HEK293 (cell line): ENCODE data around the gene YAE1.
A peak's percentile ranks its signal among the peaks of the same experiment; 100 is the strongest.

ENCODE experiments used
- CTCF ChIA-PET: fragments of 350-600 bp; formaldehyde crosslinking; extraction: SDS; loops from one replicate; lab custom pipeline; 2021; ENCODE audit warnings: antibody characterized with exemption; lab: Yijun Ruan, JAX
- POLR2A ChIA-PET: fragments of 300-600 bp; formaldehyde crosslinking; extraction: SDS; loops from one replicate; lab custom pipeline; 2020; ENCODE audit warnings: antibody characterized with exemption, inconsistent platforms; lab: Yijun Ruan, JAX
- H3K27ac ChIP-seq: fragments of 200-500 bp; sonication (Bioruptor generic); 2 replicates; pipeline ENCODE4 v1.5.1; 2014; ENCODE audit warnings: low read depth, low read length, control low read depth, inconsistent platforms; ENCODE audit errors: extremely low read depth
- H3K36me3 ChIP-seq, 2 experiments: fragments of 200-500 bp in 1 of 2; sonication (Bioruptor generic) in 1 of 2; 1 replicate in 1 of 2; 2 replicates in 1 of 2; pipeline ENCODE4 v1.5.1; 2014 to 2017; ENCODE audit warnings: inconsistent platforms in 2 of 2, low read length in 2 of 2; ENCODE audit not compliant: control insufficient read depth in 2 of 2, insufficient read depth in 1 of 2
- H3K4me1 ChIP-seq: fragments of 200-500 bp; sonication (Bioruptor generic); 2 replicates; pipeline ENCODE4 v1.5.1; 2014; ENCODE audit warnings: mild to moderate bottlenecking, low read length, inconsistent platforms; ENCODE audit not compliant: control insufficient read depth, insufficient read depth
- H3K4me3 ChIP-seq: 2 replicates; pipeline ENCODE4 v1.5.1; 2011; ENCODE audit warnings: low read depth, mild to moderate bottlenecking, control low read depth, low read length, moderate library complexity
- H3K9me3 ChIP-seq: fragments of 200-500 bp; sonication (Bioruptor generic); 2 replicates; pipeline ENCODE4 v1.5.1; 2014; ENCODE audit warnings: low read depth, low read length, inconsistent platforms; ENCODE audit not compliant: control insufficient read depth, insufficient read depth
- BCL11A ChIP-seq: fragments of 450-650 bp; formaldehyde crosslinking; IDR thresholded peaks from 2 replicates; pipeline ENCODE4 v1.5.1; 2016; ENCODE audit warnings: low read depth, missing biosample characterization, missing genetic modification characterization
- GLI4 ChIP-seq: fragments of 450-650 bp; formaldehyde crosslinking; IDR thresholded peaks from 2 replicates; pipeline ENCODE4 v1.5.1; 2016; ENCODE audit warnings: missing biosample characterization, missing genetic modification characterization
- KLF1 ChIP-seq: fragments of 450-650 bp; formaldehyde crosslinking; IDR thresholded peaks from 2 replicates; pipeline ENCODE4 v1.5.1; 2016; ENCODE audit warnings: missing biosample characterization, missing genetic modification characterization
- OSR2 ChIP-seq: fragments of 450-650 bp; formaldehyde crosslinking; IDR thresholded peaks from 2 replicates; pipeline ENCODE4 v1.5.1; 2016; ENCODE audit warnings: missing biosample characterization, missing genetic modification characterization
- SETDB1 ChIP-seq: IDR thresholded peaks from one replicate; pipeline ENCODE4 v1.6.1; 2017; ENCODE audit warnings: mild to moderate bottlenecking, low read length, moderate library complexity, mixed read lengths; ENCODE audit not compliant: insufficient read length
- SP3 ChIP-seq: fragments of 450-650 bp; formaldehyde crosslinking; IDR thresholded peaks from 2 replicates; pipeline ENCODE4 v1.5.1; 2016; ENCODE audit warnings: missing biosample characterization, missing genetic modification characterization
- ZBTB17 ChIP-seq: fragments of 450-650 bp; formaldehyde crosslinking; IDR thresholded peaks from 2 replicates; pipeline ENCODE4 v1.5.1; 2016; ENCODE audit warnings: missing biosample characterization, missing genetic modification characterization
- ZBTB21 ChIP-seq: fragments of 450-650 bp; formaldehyde crosslinking; IDR thresholded peaks from 2 replicates; pipeline ENCODE4 v1.5.1; 2017; ENCODE audit warnings: missing biosample characterization, missing genetic modification characterization
- ZNF146 ChIP-seq: fragments of 450-650 bp; formaldehyde crosslinking; IDR thresholded peaks from 2 replicates; pipeline ENCODE4 v1.5.1; 2016; ENCODE audit warnings: missing biosample characterization, missing genetic modification characterization
- ZNF202 ChIP-seq: fragments of 450-650 bp; formaldehyde crosslinking; IDR thresholded peaks from 2 replicates; pipeline ENCODE4 v1.5.1; 2016; ENCODE audit warnings: missing biosample characterization, missing genetic modification characterization, borderline replicate concordance
- ZNF223 ChIP-seq: fragments of 450-650 bp; formaldehyde crosslinking; IDR thresholded peaks from 2 replicates; pipeline ENCODE4 v1.5.1; 2016; ENCODE audit warnings: missing biosample characterization, missing genetic modification characterization
- ZNF335 ChIP-seq: fragments of 450-650 bp; formaldehyde crosslinking; conservative IDR thresholded peaks from 2 replicates; pipeline ENCODE4 v1.5.1; 2016; ENCODE audit warnings: missing biosample characterization, missing genetic modification characterization
- ZNF394 ChIP-seq: fragments of 450-650 bp; formaldehyde crosslinking; IDR thresholded peaks from 2 replicates; pipeline ENCODE4 v1.5.1; 2016; ENCODE audit warnings: missing biosample characterization, missing genetic modification characterization, mild to moderate bottlenecking, moderate library complexity, borderline replicate concordance
- ZNF548 ChIP-seq: fragments of 450-650 bp; formaldehyde crosslinking; IDR thresholded peaks from 2 replicates; pipeline ENCODE4 v1.5.1; 2016; ENCODE audit warnings: missing biosample characterization, missing genetic modification characterization
- ZNF623 ChIP-seq: fragments of 450-650 bp; formaldehyde crosslinking; IDR thresholded peaks from 2 replicates; pipeline ENCODE4 v1.5.1; 2016; ENCODE audit warnings: missing biosample characterization, missing genetic modification characterization
- ZNF629 ChIP-seq: fragments of 450-650 bp; formaldehyde crosslinking; IDR thresholded peaks from 2 replicates; pipeline ENCODE4 v1.5.1; 2017; ENCODE audit warnings: missing biosample characterization, missing genetic modification characterization
- ZNF843 ChIP-seq: fragments of 450-650 bp; formaldehyde crosslinking; IDR thresholded peaks from 2 replicates; pipeline ENCODE4 v1.5.1; 2016; ENCODE audit warnings: missing biosample characterization, missing genetic modification characterization
- TF ChIP-seq, protein P1 (sequence below): fragments of 450-650 bp; formaldehyde crosslinking; IDR thresholded peaks from 2 replicates; pipeline ENCODE4 v1.5.1; 2016; ENCODE audit warnings: missing biosample characterization, missing genetic modification characterization, low read depth
- TF ChIP-seq, protein P2 (sequence below): sonication (generic); formaldehyde crosslinking; IDR thresholded peaks from 2 replicates; pipeline ENCODE4 v1.8.1; 2022; ENCODE audit warnings: mild to moderate bottlenecking, moderate library complexity, missing genetic modification reagents
- TF ChIP-seq, protein P3 (sequence below): fragments of 450-650 bp; formaldehyde crosslinking; IDR thresholded peaks from 2 replicates; pipeline ENCODE4 v1.5.1; 2017; ENCODE audit warnings: missing biosample characterization, missing genetic modification characterization
- TF ChIP-seq, protein P4 (sequence below): fragments of 450-650 bp; formaldehyde crosslinking; IDR thresholded peaks from 2 replicates; pipeline ENCODE4 v1.5.1; 2016; ENCODE audit warnings: missing biosample characterization, missing genetic modification characterization
- TF ChIP-seq, protein P5 (sequence below): fragments of 450-650 bp; formaldehyde crosslinking; IDR thresholded peaks from 2 replicates; pipeline ENCODE4 v1.5.1; 2016; ENCODE audit warnings: missing biosample characterization, missing genetic modification characterization

The YAE1 gene

DNA sequence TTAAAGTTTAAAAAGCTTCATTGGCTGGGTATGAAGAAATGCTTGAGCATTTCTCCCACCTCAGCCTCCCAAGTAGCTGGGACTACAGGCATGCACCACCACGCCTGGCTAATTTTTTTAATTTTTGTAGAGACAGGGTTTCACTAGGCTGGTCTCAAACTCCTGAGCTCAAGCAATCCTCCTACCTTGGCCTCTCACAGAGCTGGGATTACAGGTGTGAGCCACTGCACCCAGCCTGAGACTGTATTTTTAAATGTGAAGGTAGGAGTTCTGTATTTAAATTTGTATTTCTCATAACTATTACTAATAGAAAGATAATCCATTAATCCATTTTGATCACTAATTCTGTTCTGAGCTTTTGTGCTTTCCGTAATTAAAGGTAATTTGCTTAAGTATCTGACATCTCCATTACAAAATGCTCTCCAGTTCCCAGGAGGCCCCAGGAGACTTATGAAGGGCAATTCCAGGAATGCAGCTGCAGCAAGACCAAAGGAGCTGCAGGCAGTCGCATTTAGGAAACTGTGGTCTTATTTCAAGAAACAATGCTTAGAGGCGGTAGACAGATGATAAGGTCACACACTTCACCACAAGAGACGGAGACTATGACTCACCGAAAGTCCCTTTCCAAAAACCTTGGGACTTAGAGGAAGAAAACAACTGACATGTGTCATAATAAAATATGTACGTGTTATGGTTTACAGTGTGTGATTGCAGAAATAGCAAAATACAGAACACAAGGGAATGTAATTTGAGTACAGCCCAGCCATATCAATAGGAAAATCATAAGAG is 23.3 kb downstream of the YAE1 start (continued):
- TF ChIP-seq, protein P1, sequence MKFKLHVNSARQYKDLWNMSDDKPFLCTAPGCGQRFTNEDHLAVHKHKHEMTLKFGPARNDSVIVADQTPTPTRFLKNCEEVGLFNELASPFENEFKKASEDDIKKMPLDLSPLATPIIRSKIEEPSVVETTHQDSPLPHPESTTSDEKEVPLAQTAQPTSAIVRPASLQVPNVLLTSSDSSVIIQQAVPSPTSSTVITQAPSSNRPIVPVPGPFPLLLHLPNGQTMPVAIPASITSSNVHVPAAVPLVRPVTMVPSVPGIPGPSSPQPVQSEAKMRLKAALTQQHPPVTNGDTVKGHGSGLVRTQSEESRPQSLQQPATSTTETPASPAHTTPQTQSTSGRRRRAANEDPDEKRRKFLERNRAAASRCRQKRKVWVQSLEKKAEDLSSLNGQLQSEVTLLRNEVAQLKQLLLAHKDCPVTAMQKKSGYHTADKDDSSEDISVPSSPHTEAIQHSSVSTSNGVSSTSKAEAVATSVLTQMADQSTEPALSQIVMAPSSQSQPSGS (tag by site-specific recombination), result peak; percentile 36; the same call in 1 of the 2 replicates
- TF ChIP-seq ZBTB21 (tag by site-specific recombination) (peak; percentile 14; the same call in 1 of the 2 replicates), KLF1 (no peak), ZNF394 (peak; percentile 46; the same call in 1 of the 2 replicates), ZNF623 (tag by site-specific recombination) (no peak), ZNF202 (tag by site-specific recombination) (no peak), ZNF629 (tag by site-specific recombination) (peak; percentile 61; the same call in 1 of the 2 replicates), ZNF335 (0 out of 2 replicates have a peak, but pooled peaks have one; percentile 49), GLI4 (no peak), ZNF548 (tag by site-specific recombination) (no peak), ZNF843 (peak; percentile 52; the same call in 1 of the 2 replicates), OSR2 (peak; percentile 47; the same call in 1 of the 2 replicates), SETDB1 (no peak), ZBTB17 (tag by site-specific recombination) (0 out of 2 replicates have a peak, but pooled peaks have one; percentile 43)
- TF ChIP-seq, protein P2, sequence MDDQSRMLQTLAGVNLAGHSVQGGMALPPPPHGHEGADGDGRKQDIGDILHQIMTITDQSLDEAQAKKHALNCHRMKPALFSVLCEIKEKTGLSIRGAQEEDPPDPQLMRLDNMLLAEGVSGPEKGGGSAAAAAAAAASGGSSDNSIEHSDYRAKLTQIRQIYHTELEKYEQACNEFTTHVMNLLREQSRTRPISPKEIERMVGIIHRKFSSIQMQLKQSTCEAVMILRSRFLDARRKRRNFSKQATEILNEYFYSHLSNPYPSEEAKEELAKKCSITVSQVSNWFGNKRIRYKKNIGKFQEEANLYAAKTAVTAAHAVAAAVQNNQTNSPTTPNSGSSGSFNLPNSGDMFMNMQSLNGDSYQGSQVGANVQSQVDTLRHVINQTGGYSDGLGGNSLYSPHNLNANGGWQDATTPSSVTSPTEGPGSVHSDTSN (CRISPR knock-in tag), result no peak
- TF ChIP-seq, protein P3, sequence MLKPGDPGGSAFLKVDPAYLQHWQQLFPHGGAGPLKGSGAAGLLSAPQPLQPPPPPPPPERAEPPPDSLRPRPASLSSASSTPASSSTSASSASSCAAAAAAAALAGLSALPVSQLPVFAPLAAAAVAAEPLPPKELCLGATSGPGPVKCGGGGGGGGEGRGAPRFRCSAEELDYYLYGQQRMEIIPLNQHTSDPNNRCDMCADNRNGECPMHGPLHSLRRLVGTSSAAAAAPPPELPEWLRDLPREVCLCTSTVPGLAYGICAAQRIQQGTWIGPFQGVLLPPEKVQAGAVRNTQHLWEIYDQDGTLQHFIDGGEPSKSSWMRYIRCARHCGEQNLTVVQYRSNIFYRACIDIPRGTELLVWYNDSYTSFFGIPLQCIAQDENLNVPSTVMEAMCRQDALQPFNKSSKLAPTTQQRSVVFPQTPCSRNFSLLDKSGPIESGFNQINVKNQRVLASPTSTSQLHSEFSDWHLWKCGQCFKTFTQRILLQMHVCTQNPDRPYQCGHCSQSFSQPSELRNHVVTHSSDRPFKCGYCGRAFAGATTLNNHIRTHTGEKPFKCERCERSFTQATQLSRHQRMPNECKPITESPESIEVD (tag by site-specific recombination), result peak; percentile 88

DNA sequence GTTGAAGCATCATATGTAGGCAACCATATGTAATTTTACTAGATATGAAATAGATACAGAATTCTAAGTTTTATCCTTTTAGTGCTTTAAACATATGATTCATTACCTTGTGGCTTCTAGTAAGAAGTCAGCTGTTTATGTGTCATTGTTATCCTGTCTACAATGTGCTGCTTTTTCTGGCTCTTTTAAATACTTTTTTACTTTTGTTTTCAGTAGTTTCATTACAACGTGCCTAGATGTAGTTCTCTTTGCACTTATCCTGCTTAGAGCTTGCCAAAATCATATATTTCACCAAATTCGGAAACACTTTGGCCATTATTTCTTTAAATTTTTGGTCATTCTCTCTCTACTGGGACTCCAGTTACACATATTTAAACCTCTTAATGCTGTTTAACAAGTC is 26.4 kb downstream of the YAE1 start:
- TF ChIP-seq, protein P4, sequence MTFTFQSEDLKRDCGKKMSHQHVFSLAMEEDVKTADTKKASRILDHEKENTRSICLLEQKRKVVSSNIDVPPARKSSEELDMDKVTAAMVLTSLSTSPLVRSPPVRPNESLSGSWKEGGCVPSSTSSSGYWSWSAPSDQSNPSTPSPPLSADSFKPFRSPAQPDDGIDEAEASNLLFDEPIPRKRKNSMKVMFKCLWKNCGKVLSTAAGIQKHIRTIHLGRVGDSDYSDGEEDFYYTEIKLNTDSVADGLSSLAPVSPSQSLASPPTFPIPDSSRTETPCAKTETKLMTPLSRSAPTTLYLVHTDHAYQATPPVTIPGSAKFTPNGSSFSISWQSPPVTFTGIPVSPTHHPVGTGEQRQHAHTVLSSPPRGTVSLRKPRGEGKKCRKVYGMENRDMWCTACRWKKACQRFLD (tag by site-specific recombination), result no peak
- no peak for TF ChIP-seq ZNF223 (tag by site-specific recombination)
- TF ChIP-seq BCL11A (tag by site-specific recombination), result no peak
- no peak for TF ChIP-seq SP3 (tag by site-specific recombination)
- TF ChIP-seq, protein P5, sequence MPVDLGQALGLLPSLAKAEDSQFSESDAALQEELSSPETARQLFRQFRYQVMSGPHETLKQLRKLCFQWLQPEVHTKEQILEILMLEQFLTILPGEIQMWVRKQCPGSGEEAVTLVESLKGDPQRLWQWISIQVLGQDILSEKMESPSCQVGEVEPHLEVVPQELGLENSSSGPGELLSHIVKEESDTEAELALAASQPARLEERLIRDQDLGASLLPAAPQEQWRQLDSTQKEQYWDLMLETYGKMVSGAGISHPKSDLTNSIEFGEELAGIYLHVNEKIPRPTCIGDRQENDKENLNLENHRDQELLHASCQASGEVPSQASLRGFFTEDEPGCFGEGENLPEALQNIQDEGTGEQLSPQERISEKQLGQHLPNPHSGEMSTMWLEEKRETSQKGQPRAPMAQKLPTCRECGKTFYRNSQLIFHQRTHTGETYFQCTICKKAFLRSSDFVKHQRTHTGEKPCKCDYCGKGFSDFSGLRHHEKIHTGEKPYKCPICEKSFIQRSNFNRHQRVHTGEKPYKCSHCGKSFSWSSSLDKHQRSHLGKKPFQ, result no peak
- no peak for TF ChIP-seq ZNF146
- H3K27ac ChIP-seq, result no peak overlapping the region

More for the DNA sequence above, 26.4 kb downstream of the YAE1 start:
- ChIA-PET POLR2A (interaction anchor here (0.6 kb wide), 1 partner anchor 136 kb away, joined by 3 read pairs; no protein-coding TSS in a partner anchor), CTCF (interaction anchor here (1.7 kb wide), 1 partner anchor 153 kb away, joined by 4 read pairs; no protein-coding TSS in a partner anchor)
- no peak overlapping the region for H3K4me3 ChIP-seq
- H3K36me3 ChIP-seq, result no peaks in the 10 kb centered on the region
- no peaks in the 10 kb centered on the region for H3K9me3 ChIP-seq
- no peaks in the 10 kb centered on the region for H3K4me1 ChIP-seq
